GM23338 (cell line): ENCODE data around the gene SVOPL. TPM values are rescaled to one million over a fixed set of nuclear protein-coding genes. Genes with fewer than 3 reads are reported as not detected.

Source experiments
- ATAC-seq: fragments of 200-7000 bp; cut with Tn5 transposase; 3 replicates; pipeline ENCODE4 v1.9.1; 2020
- DNase-seq: peaks from one replicate; pipeline ENCODE4 v3.0.0-alpha.2; 2015; ENCODE audit warnings: low spot score
- H2AFZ ChIP-seq: fragments of 200-600 bp; sonication (generic); 2 replicates; pipeline ENCODE4 v1.8.0; 2016; ENCODE audit warnings: antibody characterized with exemption, mild to moderate bottlenecking, moderate library complexity
- H3F3A ChIP-seq: fragments of 200-600 bp; sonication (generic); replicated peaks from 2 replicates; pipeline ENCODE4 v1.8.0; 2017; ENCODE audit warnings: antibody characterized with exemption, mixed run types, low read depth
- H3K27ac ChIP-seq: fragments of 200-600 bp; sonication (generic); 2 replicates; pipeline ENCODE4 v1.6.1; 2016; ENCODE audit warnings: low read depth
- H3K27me3 ChIP-seq: fragments of 200-600 bp; sonication (generic); 2 replicates; pipeline ENCODE4 v1.8.0; 2016; ENCODE audit warnings: mild to moderate bottlenecking, mixed run types, moderate library complexity; ENCODE audit not compliant: insufficient read depth
- H3K36me3 ChIP-seq: fragments of 200-600 bp; sonication (generic); 2 replicates; pipeline ENCODE4 v1.8.0; 2016; ENCODE audit warnings: mild to moderate bottlenecking; ENCODE audit not compliant: insufficient read depth
- H3K4me1 ChIP-seq: fragments of 200-600 bp; sonication (generic); 2 replicates; pipeline ENCODE4 v1.8.0; 2016; ENCODE audit warnings: mild to moderate bottlenecking, moderate library complexity; ENCODE audit not compliant: insufficient read depth
- H3K4me2 ChIP-seq: fragments of 200-600 bp; sonication (generic); 2 replicates; pipeline ENCODE4 v1.7.1; 2017; ENCODE audit warnings: mixed run types
- H3K4me3 ChIP-seq: fragments of 200-600 bp; sonication (generic); 2 replicates; pipeline ENCODE4 v1.6.1; 2016; ENCODE audit warnings: mixed run types
- H3K79me2 ChIP-seq: fragments of 200-600 bp; sonication (generic); replicated peaks from 2 replicates; pipeline ENCODE4 v1.8.0; 2017; ENCODE audit warnings: mild to moderate bottlenecking; ENCODE audit not compliant: insufficient read depth
- H3K9me2 ChIP-seq: fragments of 200-600 bp; sonication (generic); 2 replicates; pipeline ENCODE4 v1.8.0; 2017; ENCODE audit not compliant: insufficient read depth
- H4K20me1 ChIP-seq: fragments of 200-600 bp; sonication (generic); replicated peaks from 2 replicates; pipeline ENCODE4 v1.8.0; 2017; ENCODE audit warnings: mild to moderate bottlenecking; ENCODE audit not compliant: insufficient read depth
- H3K27ac Mint-ChIP-seq: 2 replicates; pipeline ENCODE4 v1.8.0; 2020; ENCODE audit warnings: inconsistent platforms, mild to moderate bottlenecking, moderate library complexity, mixed read lengths
- H3K27me3 Mint-ChIP-seq: 3 replicates; pipeline ENCODE4 v1.8.0; 2022; ENCODE audit warnings: low read depth, mild to moderate bottlenecking, moderate library complexity, mixed read lengths, inconsistent platforms; ENCODE audit not compliant: insufficient read depth, poor library complexity
- H3K36me3 Mint-ChIP-seq: 3 replicates; pipeline ENCODE4 v1.8.0; 2021; ENCODE audit warnings: low read depth, mild to moderate bottlenecking, inconsistent platforms, moderate library complexity, mixed read lengths
- H3K4me1 Mint-ChIP-seq: 3 replicates; pipeline ENCODE4 v1.8.0; 2020; ENCODE audit warnings: mild to moderate bottlenecking, inconsistent platforms, mixed read lengths
- H3K4me3 Mint-ChIP-seq: 3 replicates; pipeline ENCODE4 v1.8.0; 2021; ENCODE audit warnings: moderate library complexity, mild to moderate bottlenecking, inconsistent platforms, mixed read lengths
- H3K9me3 Mint-ChIP-seq: 3 replicates; pipeline ENCODE4 v1.8.0; 2020; ENCODE audit warnings: moderate library complexity, mild to moderate bottlenecking, inconsistent platforms, mixed read lengths
- CREB1 ChIP-seq: fragments of 250-450 bp; sonication (Bioruptor Pico); IDR thresholded peaks from 2 replicates; pipeline ENCODE4 v1.5.0; 2020; ENCODE audit warnings: low read depth, mild to moderate bottlenecking, moderate library complexity
- EZH2 ChIP-seq: fragments of 200-600 bp; sonication (generic); IDR thresholded peaks from one replicate; pipeline ENCODE4 v1.8.0; 2017; ENCODE audit warnings: antibody characterized with exemption, mild to moderate bottlenecking, low read depth; ENCODE audit not compliant: unreplicated experiment
- EZH2phosphoT487 ChIP-seq: fragments of 200-600 bp; sonication (generic); IDR thresholded peaks from one replicate; pipeline ENCODE4 v1.8.1; 2018; ENCODE audit warnings: antibody characterized with exemption; ENCODE audit not compliant: unreplicated experiment
- NANOG ChIP-seq: IDR thresholded peaks from 2 replicates; pipeline ENCODE4 v1.6.1; 2016; ENCODE audit warnings: antibody characterized with exemption, borderline replicate concordance
- ZNF331 ChIP-seq: fragments of 250-450 bp; sonication (Bioruptor Pico); IDR thresholded peaks from 2 replicates; pipeline ENCODE4 v1.5.0; 2020; ENCODE audit warnings: low read depth, mild to moderate bottlenecking, moderate library complexity
- polyA plus RNA-seq: library from polyadenylated mRNA; unstranded; fragments of >200 nt; fragmentation: Nextera tagmentation; extraction: Ambion mirVana; gene quantifications from 2 replicates; pipeline ENCODE4 v1.2.1, GENCODE V29; 2016
- total RNA-seq: library from RNA; depleted of rRNA; stranded (reverse); fragments of >200 nt; shearing (Covaris generic); gene quantifications from 2 replicates; pipeline ENCODE4 v1.2.3, GENCODE V29; 2014
- TF ChIP-seq, protein P1 (sequence below): fragments of 250-450 bp; sonication (Bioruptor Pico); IDR thresholded peaks from 2 replicates; pipeline ENCODE4 v1.5.0; 2020; ENCODE audit warnings: mild to moderate bottlenecking, moderate library complexity
- TF ChIP-seq, protein P2 (sequence below): IDR thresholded peaks from 2 replicates; pipeline ENCODE4 v1.6.1; 2016; ENCODE audit warnings: antibody characterized with exemption
- TF ChIP-seq, protein P3 (sequence below): IDR thresholded peaks from one replicate; pipeline ENCODE4 v1.6.1; 2018; ENCODE audit warnings: antibody characterized with exemption; ENCODE audit not compliant: unreplicated experiment

The SVOPL gene
- total and polyA plus RNA-seq, 2 experiments from 2014 or later = 1.4 to 2.1 TPM

DNA sequence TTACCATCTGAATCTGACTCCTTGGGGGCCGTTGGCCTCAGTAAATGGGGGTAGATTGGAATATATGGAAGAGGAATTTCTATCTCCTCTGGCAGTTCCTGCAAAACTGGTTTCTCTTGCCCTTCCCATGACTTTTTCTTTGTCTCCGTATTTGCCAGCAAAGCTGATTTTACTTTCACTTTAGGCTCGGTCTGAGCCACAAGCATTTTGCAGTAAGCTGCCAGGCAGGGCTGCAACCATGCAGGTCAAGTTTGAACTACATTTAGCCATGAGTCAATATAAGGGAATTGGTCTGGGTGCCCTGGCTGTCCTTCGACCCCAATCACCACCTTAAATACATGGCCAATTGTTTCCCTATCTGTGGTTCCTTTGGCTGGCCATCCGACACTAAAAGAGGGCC is 136.8 kb downstream of the SVOPL start:
- 0 out of 2 replicates have a peak, but pooled peaks cover 4% of the 10 kb centered on the region for H4K20me1 ChIP-seq
- no peak overlapping the region for H3K4me2 ChIP-seq
- no peak overlapping the region for H3K4me3 Mint-ChIP-seq
- peaks cover 6% of the 10 kb centered on the region for H3K27me3 Mint-ChIP-seq
- peaks cover 2% of the 10 kb centered on the region; the same call in 1 of the 2 replicates for H3K9me2 ChIP-seq
- peaks cover 24% of the 10 kb centered on the region for H3K79me2 ChIP-seq
- no peaks in the 10 kb centered on the region for H3K4me1 Mint-ChIP-seq
- 0 out of 2 replicates have a peak, but pooled peaks cover 3% of the 10 kb centered on the region for H3F3A ChIP-seq
- no peak for TF ChIP-seq ZNF331 (CRISPR knock-in tag)
- no peak for TF ChIP-seq EZH2phosphoT487
- no peak for TF ChIP-seq NANOG
- TF ChIP-seq, protein P1, sequence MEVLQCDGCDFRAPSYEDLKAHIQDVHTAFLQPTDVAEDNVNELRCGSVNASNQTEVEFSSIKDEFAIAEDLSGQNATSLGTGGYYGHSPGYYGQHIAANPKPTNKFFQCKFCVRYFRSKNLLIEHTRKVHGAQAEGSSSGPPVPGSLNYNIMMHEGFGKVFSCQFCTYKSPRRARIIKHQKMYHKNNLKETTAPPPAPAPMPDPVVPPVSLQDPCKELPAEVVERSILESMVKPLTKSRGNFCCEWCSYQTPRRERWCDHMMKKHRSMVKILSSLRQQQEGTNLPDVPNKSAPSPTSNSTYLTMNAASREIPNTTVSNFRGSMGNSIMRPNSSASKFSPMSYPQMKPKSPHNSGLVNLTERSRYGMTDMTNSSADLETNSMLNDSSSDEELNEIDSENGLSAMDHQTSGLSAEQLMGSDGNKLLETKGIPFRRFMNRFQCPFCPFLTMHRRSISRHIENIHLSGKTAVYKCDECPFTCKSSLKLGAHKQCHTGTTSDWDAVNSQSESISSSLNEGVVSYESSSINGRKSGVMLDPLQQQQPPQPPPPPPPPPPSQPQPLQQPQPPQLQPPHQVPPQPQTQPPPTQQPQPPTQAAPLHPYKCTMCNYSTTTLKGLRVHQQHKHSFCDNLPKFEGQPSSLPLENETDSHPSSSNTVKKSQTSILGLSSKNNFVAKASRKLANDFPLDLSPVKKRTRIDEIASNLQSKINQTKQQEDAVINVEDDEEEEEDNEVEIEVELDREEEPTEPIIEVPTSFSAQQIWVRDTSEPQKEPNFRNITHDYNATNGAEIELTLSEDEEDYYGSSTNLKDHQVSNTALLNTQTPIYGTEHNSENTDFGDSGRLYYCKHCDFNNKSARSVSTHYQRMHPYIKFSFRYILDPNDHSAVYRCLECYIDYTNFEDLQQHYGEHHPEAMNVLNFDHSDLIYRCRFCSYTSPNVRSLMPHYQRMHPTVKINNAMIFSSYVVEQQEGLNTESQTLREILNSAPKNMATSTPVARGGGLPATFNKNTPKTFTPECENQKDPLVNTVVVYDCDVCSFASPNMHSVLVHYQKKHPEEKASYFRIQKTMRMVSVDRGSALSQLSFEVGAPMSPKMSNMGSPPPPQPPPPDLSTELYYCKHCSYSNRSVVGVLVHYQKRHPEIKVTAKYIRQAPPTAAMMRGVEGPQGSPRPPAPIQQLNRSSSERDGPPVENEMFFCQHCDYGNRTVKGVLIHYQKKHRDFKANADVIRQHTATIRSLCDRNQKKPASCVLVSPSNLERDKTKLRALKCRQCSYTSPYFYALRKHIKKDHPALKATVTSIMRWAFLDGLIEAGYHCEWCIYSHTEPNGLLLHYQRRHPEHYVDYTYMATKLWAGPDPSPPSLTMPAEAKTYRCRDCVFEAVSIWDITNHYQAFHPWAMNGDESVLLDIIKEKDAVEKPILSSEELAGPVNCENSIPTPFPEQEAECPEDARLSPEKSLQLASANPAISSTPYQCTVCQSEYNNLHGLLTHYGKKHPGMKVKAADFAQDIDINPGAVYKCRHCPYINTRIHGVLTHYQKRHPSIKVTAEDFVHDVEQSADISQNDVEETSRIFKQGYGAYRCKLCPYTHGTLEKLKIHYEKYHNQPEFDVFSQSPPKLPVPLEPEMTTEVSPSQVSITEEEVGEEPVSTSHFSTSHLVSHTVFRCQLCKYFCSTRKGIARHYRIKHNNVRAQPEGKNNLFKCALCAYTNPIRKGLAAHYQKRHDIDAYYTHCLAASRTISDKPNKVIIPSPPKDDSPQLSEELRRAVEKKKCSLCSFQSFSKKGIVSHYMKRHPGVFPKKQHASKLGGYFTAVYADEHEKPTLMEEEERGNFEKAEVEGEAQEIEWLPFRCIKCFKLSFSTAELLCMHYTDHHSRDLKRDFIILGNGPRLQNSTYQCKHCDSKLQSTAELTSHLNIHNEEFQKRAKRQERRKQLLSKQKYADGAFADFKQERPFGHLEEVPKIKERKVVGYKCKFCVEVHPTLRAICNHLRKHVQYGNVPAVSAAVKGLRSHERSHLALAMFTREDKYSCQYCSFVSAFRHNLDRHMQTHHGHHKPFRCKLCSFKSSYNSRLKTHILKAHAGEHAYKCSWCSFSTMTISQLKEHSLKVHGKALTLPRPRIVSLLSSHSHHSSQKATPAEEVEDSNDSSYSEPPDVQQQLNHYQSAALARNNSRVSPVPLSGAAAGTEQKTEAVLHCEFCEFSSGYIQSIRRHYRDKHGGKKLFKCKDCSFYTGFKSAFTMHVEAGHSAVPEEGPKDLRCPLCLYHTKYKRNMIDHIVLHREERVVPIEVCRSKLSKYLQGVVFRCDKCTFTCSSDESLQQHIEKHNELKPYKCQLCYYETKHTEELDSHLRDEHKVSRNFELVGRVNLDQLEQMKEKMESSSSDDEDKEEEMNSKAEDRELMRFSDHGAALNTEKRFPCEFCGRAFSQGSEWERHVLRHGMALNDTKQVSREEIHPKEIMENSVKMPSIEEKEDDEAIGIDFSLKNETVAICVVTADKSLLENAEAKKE (CRISPR knock-in tag) = no peak
- no peak for TF ChIP-seq EZH2
- TF ChIP-seq CREB1 (CRISPR knock-in tag) = no peak
- no peak overlapping the region for H3K27ac Mint-ChIP-seq
- H3K4me1 ChIP-seq = no peaks in the 10 kb centered on the region
- no peak overlapping the region for H2AFZ ChIP-seq
- no peak overlapping the region for H3K27ac ChIP-seq
- peaks cover 60% of the 10 kb centered on the region for H3K9me3 Mint-ChIP-seq
- DNase-seq = no peak
- no peak for ATAC-seq
- no peak overlapping the region for H3K4me3 ChIP-seq
- H3K27me3 ChIP-seq = no peaks in the 10 kb centered on the region
- H3K36me3 ChIP-seq = peaks cover 92% of the 10 kb centered on the region
- peaks cover 98% of the 10 kb centered on the region for H3K36me3 Mint-ChIP-seq

DNA sequence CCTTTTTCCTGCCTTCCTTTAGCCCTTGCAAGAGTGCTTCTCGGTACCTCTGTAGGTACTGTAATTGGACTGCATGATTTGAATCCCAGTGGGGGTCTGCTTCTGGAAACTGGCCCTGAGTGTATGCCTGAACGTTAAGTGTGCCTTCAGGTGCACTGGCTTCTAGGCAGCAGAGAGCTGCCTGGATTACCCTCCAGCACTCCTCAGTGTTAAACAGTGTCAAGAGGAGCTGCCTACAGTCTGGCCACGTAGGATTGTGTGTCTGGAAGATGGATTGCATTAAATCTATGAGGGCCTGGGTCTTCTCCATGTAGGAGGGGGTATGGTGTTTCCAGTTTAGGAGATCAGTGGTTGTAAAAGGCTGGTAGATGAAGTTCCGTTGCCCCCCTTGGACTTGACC is 137.4 kb downstream of the SVOPL start:
- H3K27ac ChIP-seq = no peak overlapping the region
- no peak for TF ChIP-seq CREB1 (CRISPR knock-in tag)
- TF ChIP-seq, protein P2, sequence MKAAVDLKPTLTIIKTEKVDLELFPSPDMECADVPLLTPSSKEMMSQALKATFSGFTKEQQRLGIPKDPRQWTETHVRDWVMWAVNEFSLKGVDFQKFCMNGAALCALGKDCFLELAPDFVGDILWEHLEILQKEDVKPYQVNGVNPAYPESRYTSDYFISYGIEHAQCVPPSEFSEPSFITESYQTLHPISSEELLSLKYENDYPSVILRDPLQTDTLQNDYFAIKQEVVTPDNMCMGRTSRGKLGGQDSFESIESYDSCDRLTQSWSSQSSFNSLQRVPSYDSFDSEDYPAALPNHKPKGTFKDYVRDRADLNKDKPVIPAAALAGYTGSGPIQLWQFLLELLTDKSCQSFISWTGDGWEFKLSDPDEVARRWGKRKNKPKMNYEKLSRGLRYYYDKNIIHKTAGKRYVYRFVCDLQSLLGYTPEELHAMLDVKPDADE = no peak
- TF ChIP-seq, protein P3, sequence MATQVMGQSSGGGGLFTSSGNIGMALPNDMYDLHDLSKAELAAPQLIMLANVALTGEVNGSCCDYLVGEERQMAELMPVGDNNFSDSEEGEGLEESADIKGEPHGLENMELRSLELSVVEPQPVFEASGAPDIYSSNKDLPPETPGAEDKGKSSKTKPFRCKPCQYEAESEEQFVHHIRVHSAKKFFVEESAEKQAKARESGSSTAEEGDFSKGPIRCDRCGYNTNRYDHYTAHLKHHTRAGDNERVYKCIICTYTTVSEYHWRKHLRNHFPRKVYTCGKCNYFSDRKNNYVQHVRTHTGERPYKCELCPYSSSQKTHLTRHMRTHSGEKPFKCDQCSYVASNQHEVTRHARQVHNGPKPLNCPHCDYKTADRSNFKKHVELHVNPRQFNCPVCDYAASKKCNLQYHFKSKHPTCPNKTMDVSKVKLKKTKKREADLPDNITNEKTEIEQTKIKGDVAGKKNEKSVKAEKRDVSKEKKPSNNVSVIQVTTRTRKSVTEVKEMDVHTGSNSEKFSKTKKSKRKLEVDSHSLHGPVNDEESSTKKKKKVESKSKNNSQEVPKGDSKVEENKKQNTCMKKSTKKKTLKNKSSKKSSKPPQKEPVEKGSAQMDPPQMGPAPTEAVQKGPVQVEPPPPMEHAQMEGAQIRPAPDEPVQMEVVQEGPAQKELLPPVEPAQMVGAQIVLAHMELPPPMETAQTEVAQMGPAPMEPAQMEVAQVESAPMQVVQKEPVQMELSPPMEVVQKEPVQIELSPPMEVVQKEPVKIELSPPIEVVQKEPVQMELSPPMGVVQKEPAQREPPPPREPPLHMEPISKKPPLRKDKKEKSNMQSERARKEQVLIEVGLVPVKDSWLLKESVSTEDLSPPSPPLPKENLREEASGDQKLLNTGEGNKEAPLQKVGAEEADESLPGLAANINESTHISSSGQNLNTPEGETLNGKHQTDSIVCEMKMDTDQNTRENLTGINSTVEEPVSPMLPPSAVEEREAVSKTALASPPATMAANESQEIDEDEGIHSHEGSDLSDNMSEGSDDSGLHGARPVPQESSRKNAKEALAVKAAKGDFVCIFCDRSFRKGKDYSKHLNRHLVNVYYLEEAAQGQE = no peak

More for the DNA sequence above, 137.4 kb downstream of the SVOPL start:
- H3K27me3 Mint-ChIP-seq = peaks cover 9% of the 10 kb centered on the region
- Histone ChIP-seq H2AFZ (no peak overlapping the region), H3K79me2 (peaks cover 24% of the 10 kb centered on the region), H3K9me2 (peaks cover 3% of the 10 kb centered on the region; the same call in 1 of the 2 replicates), H3K36me3 (peaks cover 92% of the 10 kb centered on the region), H4K20me1 (0 out of 2 replicates have a peak, but pooled peaks cover 4% of the 10 kb centered on the region), H3K4me2 (no peak overlapping the region), H3K4me1 (no peaks in the 10 kb centered on the region), H3F3A (0 out of 2 replicates have a peak, but pooled peaks cover 3% of the 10 kb centered on the region), H3K4me3 (no peak overlapping the region), H3K27me3 (no peaks in the 10 kb centered on the region)
- H3K9me3 Mint-ChIP-seq = peaks cover 60% of the 10 kb centered on the region
- no peak for DNase-seq
- ATAC-seq = no peak
- no peaks in the 10 kb centered on the region for H3K4me1 Mint-ChIP-seq
- H3K27ac Mint-ChIP-seq = no peak overlapping the region
- peaks cover 99% of the 10 kb centered on the region for H3K36me3 Mint-ChIP-seq
- H3K4me3 Mint-ChIP-seq = no peak overlapping the region
